HepG2 (cell line): ENCODE data around the gene MAP3K19. TPM values are rescaled to one million over a fixed set of nuclear protein-coding genes. Genes with fewer than 3 reads are reported as not detected.

Experiments
- AGO1 ChIP-seq: fragments of 200-400 bp; formaldehyde crosslinking; IDR thresholded peaks from 2 replicates; pipeline ENCODE4 v1.6.1; 2017; ENCODE audit warnings: mild to moderate bottlenecking, low read depth, low read length, moderate library complexity; ENCODE audit not compliant: poor library complexity, severe bottlenecking
- ARID2 ChIP-seq: sonication (generic); formaldehyde crosslinking; IDR thresholded peaks from 2 replicates; pipeline ENCODE4 v1.8.1; 2022; ENCODE audit warnings: mild to moderate bottlenecking, missing genetic modification reagents, borderline replicate concordance
- ATF1 ChIP-seq: IDR thresholded peaks from 2 replicates; pipeline ENCODE4 v1.6.1; 2016; ENCODE audit warnings: mild to moderate bottlenecking, control low read depth
- BHLHE40 ChIP-seq: IDR thresholded peaks from 2 replicates; pipeline ENCODE4 v1.6.1; 2011; ENCODE audit warnings: low read length, improper control_type of control experiment
- BRD4 ChIP-seq: sonication (generic); formaldehyde crosslinking; IDR thresholded peaks from 2 replicates; pipeline ENCODE4 v1.4.0; 2020; ENCODE audit warnings: missing genetic modification reagents
- CEBPG ChIP-seq: IDR thresholded peaks from 2 replicates; pipeline ENCODE4 v1.6.1; 2016
- MAZ ChIP-seq, 2 experiments: sonication (generic) in 1 of 2; formaldehyde crosslinking in 1 of 2; IDR thresholded peaks; 2 replicates each; pipeline versions ENCODE4 v1.5.0 to v1.6.1; 2012 to 2020; ENCODE audit warnings: low read depth in 2 of 2, mild to moderate bottlenecking in 2 of 2, borderline replicate concordance in 1 of 2, improper control_type of control experiment in 1 of 2, low read length in 1 of 2, missing genetic modification reagents in 1 of 2, moderate library complexity in 1 of 2
- NAIF1 ChIP-seq: sonication (generic); formaldehyde crosslinking; IDR thresholded peaks from 2 replicates; pipeline ENCODE4 v1.5.0; 2020; ENCODE audit warnings: mild to moderate bottlenecking, missing genetic modification reagents, borderline replicate concordance
- NCOA1 ChIP-seq: sonication (generic); formaldehyde crosslinking; IDR thresholded peaks from 2 replicates; pipeline ENCODE4 v1.9.0; 2021; ENCODE audit warnings: missing genetic modification reagents
- NPAS2 ChIP-seq: sonication (generic); formaldehyde crosslinking; IDR thresholded peaks from 2 replicates; pipeline ENCODE4 v1.8.0; 2022; ENCODE audit warnings: mild to moderate bottlenecking, missing genetic modification reagents, borderline replicate concordance
- PHB2 ChIP-seq: fragments of 450-650 bp; IDR thresholded peaks from 2 replicates; pipeline ENCODE4 v1.6.1; 2018; ENCODE audit not compliant: partially characterized antibody
- POLR2A ChIP-seq, 2 experiments: IDR thresholded peaks; 2 replicates each; pipeline ENCODE4 v1.6.1; 2011; ENCODE audit warnings: low read depth in 2 of 2, low read length in 2 of 2, mild to moderate bottlenecking in 1 of 2, moderate library complexity in 1 of 2; ENCODE audit not compliant: insufficient read depth in 1 of 2
- SMYD3 ChIP-seq: sonication (generic); formaldehyde crosslinking; IDR thresholded peaks from 2 replicates; pipeline ENCODE4 v1.8.1; 2023; ENCODE audit warnings: mild to moderate bottlenecking, missing genetic modification reagents
- STAG1 ChIP-seq: sonication (generic); formaldehyde crosslinking; IDR thresholded peaks from 2 replicates; pipeline ENCODE4 v1.4.0; 2020; ENCODE audit warnings: missing genetic modification reagents
- TMF1 ChIP-seq: sonication (generic); formaldehyde crosslinking; IDR thresholded peaks from 2 replicates; pipeline ENCODE4 v1.8.1; 2022; ENCODE audit warnings: low read depth, missing genetic modification reagents
- YEATS4 ChIP-seq: sonication (generic); formaldehyde crosslinking; IDR thresholded peaks from 2 replicates; pipeline ENCODE4 v1.4.0; 2020; ENCODE audit warnings: missing genetic modification reagents, borderline replicate concordance
- ZNF124 ChIP-seq: sonication (generic); formaldehyde crosslinking; IDR thresholded peaks from 2 replicates; pipeline ENCODE4 v1.4.0; 2020; ENCODE audit warnings: missing genetic modification reagents
- ZNF251 ChIP-seq: sonication (generic); formaldehyde crosslinking; IDR thresholded peaks from 2 replicates; pipeline ENCODE4 v1.9.0; 2021; ENCODE audit warnings: mild to moderate bottlenecking, missing genetic modification reagents
- ZNF441 ChIP-seq: sonication (generic); formaldehyde crosslinking; IDR thresholded peaks from 2 replicates; pipeline ENCODE4 v1.7.0; 2021; ENCODE audit warnings: missing genetic modification reagents, borderline replicate concordance
- ZNF510 ChIP-seq: sonication (generic); formaldehyde crosslinking; IDR thresholded peaks from 2 replicates; pipeline ENCODE4 v1.4.0; 2020; ENCODE audit warnings: low read depth, mild to moderate bottlenecking, missing genetic modification reagents
- ZNF777 ChIP-seq: sonication (generic); formaldehyde crosslinking; IDR thresholded peaks from 2 replicates; pipeline ENCODE4 v1.4.0; 2020; ENCODE audit warnings: missing genetic modification reagents
- polyA plus RNA-seq, 8 experiments: library from polyadenylated mRNA; depleted of rRNA in 3 of 8; stranded (reverse) in 7 of 8; unstranded in 1 of 8; fragments of >200 nt; fragmentation: Illumina TruSeq in 4 of 8; extraction: Trizol in 4 of 8; gene quantifications; 2 replicates each; pipeline versions ENCODE4 v1.2.1 to v1.2.3, GENCODE V29; 2011 to 2016; ENCODE audit warnings: low read depth in 4 of 8, missing spikeins in 1 of 8, mixed read lengths in 1 of 8; ENCODE audit not compliant: insufficient read depth in 1 of 8
- total RNA-seq, 5 experiments: library from RNA; depleted of rRNA; stranded (reverse); fragments of >200 nt; fragmentation: Illumina TruSeq; extraction: Trizol; gene quantifications; 2 replicates each; pipeline ENCODE4 v1.2.3, GENCODE V29; 2016; ENCODE audit warnings: low read depth in 1 of 5
- TF ChIP-seq, protein P1 (sequence below): sonication (generic); formaldehyde crosslinking; IDR thresholded peaks from 2 replicates; pipeline ENCODE4 v1.4.0; 2020; ENCODE audit warnings: missing genetic modification reagents, borderline replicate concordance
- TF ChIP-seq, protein P2 (sequence below): sonication (generic); formaldehyde crosslinking; IDR thresholded peaks from 2 replicates; pipeline ENCODE4 v1.4.0; 2020; ENCODE audit warnings: missing genetic modification reagents, mild to moderate bottlenecking, borderline replicate concordance

The MAP3K19 gene
- total and polyA plus RNA-seq, 2 of the 13 experiments (the other 11 are each of a cell fraction or from before 2014, with no cell fraction given): not detected

DNA sequence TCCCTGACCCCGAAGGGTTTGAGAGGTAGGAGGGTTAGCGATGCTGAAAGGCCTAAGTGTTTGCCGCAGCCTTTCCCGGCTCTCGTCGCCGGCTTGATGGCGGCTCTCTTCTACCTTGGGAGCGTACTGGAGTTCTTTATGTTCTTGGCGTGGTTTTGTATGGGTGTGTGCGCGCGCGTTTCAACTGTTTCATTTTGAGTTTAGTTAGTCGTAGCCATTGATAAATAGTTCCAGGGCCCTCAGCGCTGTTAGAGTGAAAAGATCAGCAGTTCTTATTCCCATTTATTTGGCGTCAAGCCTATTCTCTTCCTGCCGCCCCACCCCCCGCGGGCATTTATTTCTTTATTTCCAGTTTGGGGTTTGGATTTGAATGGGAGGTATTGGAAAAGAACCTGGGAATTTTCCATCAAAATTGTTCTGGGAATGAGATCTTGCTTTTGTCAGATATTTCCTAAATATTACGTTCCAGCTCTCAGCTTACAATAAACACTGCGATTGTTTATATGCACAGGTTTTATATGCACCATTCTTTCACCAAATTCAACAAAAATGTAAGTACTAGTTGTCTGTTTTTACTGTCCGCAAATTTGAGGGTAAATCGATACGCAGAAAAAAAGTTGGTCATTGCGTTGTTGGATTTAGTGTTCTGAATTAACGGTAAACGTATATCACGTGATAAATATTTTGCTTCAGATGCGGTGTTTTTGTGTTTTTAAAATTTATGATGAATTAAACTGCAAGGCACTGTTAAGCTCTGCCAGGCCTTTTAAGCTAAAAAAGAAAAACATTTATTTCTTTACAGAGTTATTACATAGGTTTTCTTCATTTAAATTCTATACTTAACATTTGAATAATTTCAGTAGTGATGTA lies 127.7 kb downstream of the MAP3K19 start (continued):
- TF ChIP-seq AGO1 (no peak), BHLHE40 (no peak), NPAS2 (CRISPR knock-in tag) (no peak), NAIF1 (CRISPR knock-in tag) (0 out of 2 replicates have a peak, but pooled peaks have one; percentile 71), BRD4 (no peak), TMF1 (CRISPR knock-in tag) (no peak), ARID2 (CRISPR knock-in tag) (no peak; the same call in 1 of the 2 replicates), PHB2 (no peak), NCOA1 (CRISPR knock-in tag) (no peak), SMYD3 (CRISPR knock-in tag) (0 out of 2 replicates have a peak, but pooled peaks have one; percentile 47), POLR2A (IDR thresholded peaks at IDR 0.05; ENCODE audit: insufficient read depth in 1 of 2, low read depth in 2 of 2, low read length in 2 of 2) (peak in 1 of 2 experiments; percentile 41; a peak in 2 of 4 replicates), ZNF510 (0 out of 2 replicates have a peak, but pooled peaks have one; percentile 11), ZNF251 (CRISPR knock-in tag) (0 out of 2 replicates have a peak, but pooled peaks have one; percentile 14), ZNF777 (CRISPR knock-in tag) (peak; percentile 4; the same call in 1 of the 2 replicates), YEATS4 (CRISPR knock-in tag) (no peak), CEBPG (CRISPR knock-in tag) (no peak), STAG1 (CRISPR knock-in tag) (no peak), MAZ (IDR thresholded peaks at IDR 0.05; ENCODE audit: borderline replicate concordance, low read depth, low read length) (no peak), MAZ (CRISPR knock-in tag; IDR thresholded peaks at IDR 0.05; ENCODE audit: low read depth) (no peak), ZNF441 (CRISPR knock-in tag) (no peak), ATF1 (CRISPR knock-in tag) (no peak), ZNF124 (CRISPR knock-in tag) (no peak)
- TF ChIP-seq, protein P1, sequence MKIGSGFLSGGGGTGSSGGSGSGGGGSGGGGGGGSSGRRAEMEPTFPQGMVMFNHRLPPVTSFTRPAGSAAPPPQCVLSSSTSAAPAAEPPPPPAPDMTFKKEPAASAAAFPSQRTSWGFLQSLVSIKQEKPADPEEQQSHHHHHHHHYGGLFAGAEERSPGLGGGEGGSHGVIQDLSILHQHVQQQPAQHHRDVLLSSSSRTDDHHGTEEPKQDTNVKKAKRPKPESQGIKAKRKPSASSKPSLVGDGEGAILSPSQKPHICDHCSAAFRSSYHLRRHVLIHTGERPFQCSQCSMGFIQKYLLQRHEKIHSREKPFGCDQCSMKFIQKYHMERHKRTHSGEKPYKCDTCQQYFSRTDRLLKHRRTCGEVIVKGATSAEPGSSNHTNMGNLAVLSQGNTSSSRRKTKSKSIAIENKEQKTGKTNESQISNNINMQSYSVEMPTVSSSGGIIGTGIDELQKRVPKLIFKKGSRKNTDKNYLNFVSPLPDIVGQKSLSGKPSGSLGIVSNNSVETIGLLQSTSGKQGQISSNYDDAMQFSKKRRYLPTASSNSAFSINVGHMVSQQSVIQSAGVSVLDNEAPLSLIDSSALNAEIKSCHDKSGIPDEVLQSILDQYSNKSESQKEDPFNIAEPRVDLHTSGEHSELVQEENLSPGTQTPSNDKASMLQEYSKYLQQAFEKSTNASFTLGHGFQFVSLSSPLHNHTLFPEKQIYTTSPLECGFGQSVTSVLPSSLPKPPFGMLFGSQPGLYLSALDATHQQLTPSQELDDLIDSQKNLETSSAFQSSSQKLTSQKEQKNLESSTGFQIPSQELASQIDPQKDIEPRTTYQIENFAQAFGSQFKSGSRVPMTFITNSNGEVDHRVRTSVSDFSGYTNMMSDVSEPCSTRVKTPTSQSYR: no peak
- TF ChIP-seq, protein P2, sequence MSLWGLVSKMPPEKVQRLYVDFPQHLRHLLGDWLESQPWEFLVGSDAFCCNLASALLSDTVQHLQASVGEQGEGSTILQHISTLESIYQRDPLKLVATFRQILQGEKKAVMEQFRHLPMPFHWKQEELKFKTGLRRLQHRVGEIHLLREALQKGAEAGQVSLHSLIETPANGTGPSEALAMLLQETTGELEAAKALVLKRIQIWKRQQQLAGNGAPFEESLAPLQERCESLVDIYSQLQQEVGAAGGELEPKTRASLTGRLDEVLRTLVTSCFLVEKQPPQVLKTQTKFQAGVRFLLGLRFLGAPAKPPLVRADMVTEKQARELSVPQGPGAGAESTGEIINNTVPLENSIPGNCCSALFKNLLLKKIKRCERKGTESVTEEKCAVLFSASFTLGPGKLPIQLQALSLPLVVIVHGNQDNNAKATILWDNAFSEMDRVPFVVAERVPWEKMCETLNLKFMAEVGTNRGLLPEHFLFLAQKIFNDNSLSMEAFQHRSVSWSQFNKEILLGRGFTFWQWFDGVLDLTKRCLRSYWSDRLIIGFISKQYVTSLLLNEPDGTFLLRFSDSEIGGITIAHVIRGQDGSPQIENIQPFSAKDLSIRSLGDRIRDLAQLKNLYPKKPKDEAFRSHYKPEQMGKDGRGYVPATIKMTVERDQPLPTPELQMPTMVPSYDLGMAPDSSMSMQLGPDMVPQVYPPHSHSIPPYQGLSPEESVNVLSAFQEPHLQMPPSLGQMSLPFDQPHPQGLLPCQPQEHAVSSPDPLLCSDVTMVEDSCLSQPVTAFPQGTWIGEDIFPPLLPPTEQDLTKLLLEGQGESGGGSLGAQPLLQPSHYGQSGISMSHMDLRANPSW (CRISPR knock-in tag): no peak
